ENCODE results near the gene ALOX12. TPM values are rescaled to one million over a fixed set of nuclear protein-coding genes. Genes with fewer than 3 reads are reported as not detected.

The ALOX12 gene
- total RNA-seq, 1 donor: not detected

DNA sequence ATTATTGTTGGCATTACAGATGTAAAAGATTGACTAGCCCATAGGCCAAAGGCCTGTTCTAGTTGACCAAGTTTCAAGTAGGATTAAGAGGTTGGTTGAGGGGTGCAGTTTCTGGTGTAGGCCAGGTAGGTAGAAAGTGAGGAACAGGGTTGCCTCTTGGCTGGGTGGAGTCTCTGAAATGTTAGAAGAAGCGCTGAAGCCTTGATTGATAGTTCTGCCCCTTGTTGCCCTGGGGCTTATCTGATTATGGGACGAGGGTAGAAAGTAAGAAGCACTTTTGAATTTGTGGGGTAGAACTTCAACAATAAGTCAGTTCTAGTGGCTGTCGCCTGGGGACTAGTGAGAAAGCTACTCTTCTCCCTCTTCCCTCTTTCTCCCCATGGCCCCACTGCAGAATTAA, 33.2 kb downstream of the ALOX12 start:
- TF ChIP-seq, protein P1, sequence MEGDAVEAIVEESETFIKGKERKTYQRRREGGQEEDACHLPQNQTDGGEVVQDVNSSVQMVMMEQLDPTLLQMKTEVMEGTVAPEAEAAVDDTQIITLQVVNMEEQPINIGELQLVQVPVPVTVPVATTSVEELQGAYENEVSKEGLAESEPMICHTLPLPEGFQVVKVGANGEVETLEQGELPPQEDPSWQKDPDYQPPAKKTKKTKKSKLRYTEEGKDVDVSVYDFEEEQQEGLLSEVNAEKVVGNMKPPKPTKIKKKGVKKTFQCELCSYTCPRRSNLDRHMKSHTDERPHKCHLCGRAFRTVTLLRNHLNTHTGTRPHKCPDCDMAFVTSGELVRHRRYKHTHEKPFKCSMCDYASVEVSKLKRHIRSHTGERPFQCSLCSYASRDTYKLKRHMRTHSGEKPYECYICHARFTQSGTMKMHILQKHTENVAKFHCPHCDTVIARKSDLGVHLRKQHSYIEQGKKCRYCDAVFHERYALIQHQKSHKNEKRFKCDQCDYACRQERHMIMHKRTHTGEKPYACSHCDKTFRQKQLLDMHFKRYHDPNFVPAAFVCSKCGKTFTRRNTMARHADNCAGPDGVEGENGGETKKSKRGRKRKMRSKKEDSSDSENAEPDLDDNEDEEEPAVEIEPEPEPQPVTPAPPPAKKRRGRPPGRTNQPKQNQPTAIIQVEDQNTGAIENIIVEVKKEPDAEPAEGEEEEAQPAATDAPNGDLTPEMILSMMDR (IDR thresholded peaks at IDR 0.05; ENCODE audit: insufficient read depth, low read depth, low read length): no peak
- DNase-seq (ENCODE audit: low read depth): no peak

DNA sequence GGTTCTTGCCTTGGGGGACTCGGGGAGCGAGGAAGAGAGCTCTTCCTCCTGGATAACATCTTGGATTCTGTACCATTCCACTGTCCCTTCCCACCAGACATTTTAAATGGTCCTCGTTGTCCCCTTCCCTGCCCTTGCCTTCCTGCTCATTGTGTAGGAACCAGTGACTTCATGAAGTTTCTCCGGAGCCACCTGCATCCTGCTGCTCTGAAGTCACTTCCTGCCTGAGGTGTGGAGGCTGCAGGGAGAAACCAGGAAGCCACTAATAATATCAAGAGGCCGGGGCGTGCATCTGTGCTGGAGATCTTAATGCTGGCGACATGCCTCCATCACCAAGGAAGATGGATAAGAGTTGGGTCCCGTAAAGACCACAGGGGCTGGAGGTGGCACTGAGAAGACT, 33.8 kb downstream of the ALOX12 start:
- TF ChIP-seq, protein P1 (IDR thresholded peaks at IDR 0.05; ENCODE audit: insufficient read depth, low read depth, low read length): no peak
- H3K4me3 ChIP-seq (ENCODE audit: low read depth, low read length): no peak overlapping the region
- DNase-seq (ENCODE audit: low read depth): no peak

More for the DNA sequence above, 33.2 kb downstream of the ALOX12 start:
- H3K4me3 ChIP-seq (ENCODE audit: low read depth, low read length): no peak overlapping the region

DNA sequence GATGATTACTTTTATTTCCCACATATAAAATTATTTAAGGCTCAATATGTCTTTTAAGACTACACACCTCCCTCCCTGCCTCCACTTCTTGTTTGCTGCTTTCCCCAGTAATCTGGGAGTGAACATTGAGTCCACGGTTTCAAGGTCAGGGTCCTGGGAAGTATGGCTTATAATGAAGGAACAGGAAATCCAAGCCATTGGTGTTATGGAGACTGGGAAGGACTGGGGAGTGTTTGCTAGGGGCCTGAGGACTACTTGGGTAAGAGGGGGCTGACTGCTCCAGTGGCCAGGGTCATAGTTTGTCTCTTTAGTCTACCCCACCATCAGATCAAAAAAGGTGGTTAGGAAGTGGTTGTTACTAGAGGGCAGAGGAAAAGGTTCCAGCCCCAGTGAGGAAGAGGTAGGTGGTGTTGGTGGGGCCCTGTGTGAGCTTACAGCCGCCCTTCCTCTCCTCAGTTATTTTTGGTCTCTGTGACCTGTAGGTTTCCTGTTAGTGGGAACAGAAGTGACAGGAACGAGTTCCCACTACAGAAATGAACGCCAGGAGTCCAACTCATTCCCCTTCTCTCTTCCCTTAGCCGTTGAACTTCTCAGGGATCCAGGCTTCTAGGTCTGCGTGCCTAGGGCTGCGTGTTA, 39.2 kb downstream of the ALOX12 start:
- H3K4me3 ChIP-seq (ENCODE audit: low read depth, low read length): peak overlapping the region; percentile 84
- TF ChIP-seq, protein P1 (IDR thresholded peaks at IDR 0.05; ENCODE audit: insufficient read depth, low read depth, low read length): no peak
- DNase-seq (ENCODE audit: low read depth): no peak

DNA sequence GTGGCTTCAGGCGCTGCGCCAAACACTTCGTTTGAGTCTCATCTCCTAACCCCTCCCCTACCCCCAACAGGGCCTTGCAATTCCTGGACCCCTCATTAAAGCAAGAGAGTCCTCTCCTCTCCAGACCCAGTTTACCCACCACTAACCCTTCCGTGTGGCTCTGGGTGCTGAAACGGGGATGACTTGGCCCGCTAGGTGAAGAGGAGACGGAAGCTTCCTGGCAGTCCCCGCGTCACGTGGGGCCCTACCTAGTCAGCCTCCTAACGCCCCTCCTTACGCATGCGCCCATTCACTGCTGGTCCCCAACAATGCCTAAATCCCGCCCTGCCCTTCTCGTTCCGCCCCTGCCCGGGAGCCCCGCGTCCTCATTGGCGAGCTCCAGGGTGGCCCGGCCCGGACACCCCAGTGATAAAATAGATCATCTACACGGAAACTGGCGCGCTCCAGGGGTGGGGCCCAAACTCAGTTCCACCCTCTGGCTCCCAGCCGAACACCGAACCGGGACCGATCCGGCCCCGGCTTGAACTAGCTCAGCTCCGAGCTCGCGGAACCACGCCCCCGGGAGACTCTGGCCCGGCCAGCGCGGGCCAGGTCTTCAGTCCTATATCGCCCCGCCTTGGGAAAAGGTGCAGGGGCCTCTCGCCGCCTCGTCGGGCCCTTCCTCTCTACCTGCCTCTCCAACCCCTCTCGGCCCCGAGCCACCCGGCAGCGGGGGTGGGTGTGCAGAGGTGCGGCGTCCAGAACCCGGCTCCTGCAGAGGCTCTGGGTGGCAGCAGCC, 39.9 kb downstream of the ALOX12 start, which contains the start of gene SLC16A13:
Gene SLC16A13 (plus strand): TSS at position 425 of the 778 bp plus-strand sequence. CDS start 368 bp downstream, outside the sequence.
- DNase-seq (ENCODE audit: low read depth): peak; percentile 93
- TF ChIP-seq, protein P1 (IDR thresholded peaks at IDR 0.05; ENCODE audit: insufficient read depth, low read depth, low read length): no peak
- peak within 1 kb of the TSS; percentile 84 for H3K4me3 ChIP-seq (ENCODE audit: low read depth, low read length)

DNA sequence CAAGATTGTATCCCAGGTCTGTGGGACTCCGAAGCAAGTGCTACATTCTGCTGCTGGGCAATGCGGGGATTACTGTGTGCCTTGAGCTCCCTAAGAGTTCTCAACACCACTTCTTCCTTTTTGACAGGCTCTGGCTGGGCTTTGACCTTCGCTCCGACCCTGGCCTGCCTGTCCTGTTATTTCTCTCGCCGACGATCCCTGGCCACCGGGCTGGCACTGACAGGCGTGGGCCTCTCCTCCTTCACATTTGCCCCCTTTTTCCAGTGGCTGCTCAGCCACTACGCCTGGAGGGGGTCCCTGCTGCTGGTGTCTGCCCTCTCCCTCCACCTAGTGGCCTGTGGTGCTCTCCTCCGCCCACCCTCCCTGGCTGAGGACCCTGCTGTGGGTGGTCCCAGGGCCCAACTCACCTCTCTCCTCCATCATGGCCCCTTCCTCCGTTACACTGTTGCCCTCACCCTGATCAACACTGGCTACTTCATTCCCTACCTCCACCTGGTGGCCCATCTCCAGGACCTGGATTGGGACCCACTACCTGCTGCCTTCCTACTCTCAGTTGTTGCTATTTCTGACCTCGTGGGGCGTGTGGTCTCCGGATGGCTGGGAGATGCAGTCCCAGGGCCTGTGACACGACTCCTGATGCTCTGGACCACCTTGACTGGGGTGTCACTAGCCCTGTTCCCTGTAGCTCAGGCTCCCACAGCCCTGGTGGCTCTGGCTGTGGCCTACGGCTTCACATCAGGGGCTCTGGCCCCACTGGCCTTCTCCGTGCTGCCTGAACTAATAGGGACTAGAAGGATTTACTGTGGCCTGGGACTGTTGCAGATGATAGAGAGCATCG, 42.4 kb downstream of the ALOX12 start:
- no peak for DNase-seq (ENCODE audit: low read depth)
- TF ChIP-seq, protein P1 (IDR thresholded peaks at IDR 0.05; ENCODE audit: insufficient read depth, low read depth, low read length): no peak
- no peak overlapping the region for H3K4me3 ChIP-seq (ENCODE audit: low read depth, low read length)

DNA sequence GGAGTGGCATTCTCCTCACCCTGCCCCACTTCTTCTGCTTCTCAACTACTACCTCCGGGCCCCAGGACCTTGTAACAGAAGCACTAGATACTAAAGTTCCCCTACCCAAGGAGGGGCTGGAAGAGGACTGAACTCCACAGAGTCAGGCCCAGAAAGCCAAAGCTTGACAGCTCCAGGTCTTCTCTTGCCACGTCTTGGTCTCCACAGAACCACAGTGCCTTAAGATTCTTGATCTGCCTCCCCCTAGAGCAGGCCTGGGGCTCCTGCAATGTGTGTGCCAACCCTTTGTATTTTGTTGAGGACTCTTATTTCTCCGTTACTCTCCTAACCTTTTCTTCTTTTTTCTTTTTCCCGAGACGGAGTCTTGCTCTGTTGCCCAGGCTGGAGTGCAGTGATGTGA, 44.0 kb downstream of the ALOX12 start:
- TF ChIP-seq, protein P1 (IDR thresholded peaks at IDR 0.05; ENCODE audit: insufficient read depth, low read depth, low read length): no peak
- no peak for DNase-seq (ENCODE audit: low read depth)

More for the DNA sequence above, 44.0 kb downstream of the ALOX12 start:
- H3K4me3 ChIP-seq (ENCODE audit: low read depth, low read length): no peak overlapping the region

Data from fibroblast of villous mesenchyme (primary cell).